Activated CD4-positive, alpha-beta T cell treated with anti-CD3 and anti-CD28 coated beads, Interleukin-2, amount 50 U/mL, for 48 hours (primary cell): ENCODE results near the gene C1RL.
"Not testable (repeated sequence)": the region's sequence is repeated elsewhere in the genome, so short reads cannot be mapped to it uniquely, and the experiment has no call there.

Experiments used
- DNase-seq, 2 experiments: peaks; one replicate each; pipeline ENCODE4 v3.0.0-alpha.2; 2020

Gene C1RL

GRCh38 chr12:7113389-7113871 is 4.4 kb upstream of the C1RL start:
- peak; percentile 19 to 41 for DNase-seq

- DNase-seq = no peak
These were observed 3.0 kb upstream of the C1RL start for GRCh38 chr12:7112041-7112440.

- no peak for DNase-seq
These were observed 1.6 kb upstream of the C1RL start for GRCh38 chr12:7110661-7111060.

GRCh38 chr12:7109572-7109920 is 532 bp upstream of the C1RL start:
- no peak for DNase-seq

- peak; percentile 81 to 84 for DNase-seq
These were observed 815 bp downstream of the C1RL start for GRCh38 chr12:7108003-7108795.

GRCh38 chr12:7107636-7108002 is 1.4 kb downstream of the C1RL start:
- no peak for DNase-seq

- DNase-seq = not testable (repeated sequence)
These were observed 1.8 kb downstream of the C1RL start for GRCh38 chr12:7107181-7107580.

GRCh38 chr12:7106082-7106481 is 2.9 kb downstream of the C1RL start:
- no peak for DNase-seq

GRCh38 chr12:7103837-7104584 is 5.0 kb downstream of the C1RL start:
- no peak for DNase-seq

- no peak for DNase-seq
These were observed 6.4 kb downstream of the C1RL start for GRCh38 chr12:7102582-7102981.

- DNase-seq = no peak
These were observed 7.3 kb downstream of the C1RL start for GRCh38 chr12:7101694-7102131.

GRCh38 chr12:7101047-7101693 is 7.8 kb downstream of the C1RL start:
- no peak for DNase-seq

GRCh38 chr12:7100239-7100638 is 8.8 kb downstream of the C1RL start:
- DNase-seq = no peak

- no peak for DNase-seq
These were observed 9.6 kb downstream of the C1RL start for GRCh38 chr12:7099290-7099996.

GRCh38 chr12:7096979-7097378 is 12.0 kb downstream of the C1RL start:
- no peak for DNase-seq

- DNase-seq = no peak
These were observed 12.7 kb downstream of the C1RL start for GRCh38 chr12:7096006-7096932.

- no peak for DNase-seq
These were observed 15.1 kb downstream of the C1RL start for GRCh38 chr12:7093892-7094291.

GRCh38 chr12:7093486-7093885 is 15.5 kb downstream of the C1RL start:
- DNase-seq = no peak

GRCh38 chr12:7092986-7093460 is 16.0 kb downstream of the C1RL start:
- no peak for DNase-seq

- peak; percentile 74 to 81 for DNase-seq
These were observed 16.6 kb downstream of the C1RL start, which contains the start of gene C1R for GRCh38 chr12:7092229-7092985. Gene C1R, minus strand, starts transcription at chr12:7092445. Its CDS starts 57 bp downstream, at chr12:7092388.
